IMR-90 (cell line): ENCODE measurements around the gene POU2AF1.

Experiments
- CEBPB ChIP-seq: IDR thresholded peaks from 2 replicates; pipeline ENCODE4 v1.6.1; 2012; ENCODE audit warnings: low read depth, low read length, improper control_type of control experiment
- CTCF ChIP-seq: conservative IDR thresholded peaks from 2 replicates; pipeline ENCODE4 v1.5.1; 2012; ENCODE audit warnings: mild to moderate bottlenecking, low read depth, low read length, improper control_type of control experiment
- MAFK ChIP-seq: IDR thresholded peaks from 2 replicates; pipeline ENCODE4 v1.6.1; 2012; ENCODE audit warnings: low read depth, low read length, improper control_type of control experiment
- RFX5 ChIP-seq: IDR thresholded peaks from 2 replicates; pipeline ENCODE4 v1.8.0; 2012; ENCODE audit warnings: low read depth, mild to moderate bottlenecking, low read length, moderate library complexity

GRCh38 chr11:111309215-111309915 lies 69.7 kb downstream of the POU2AF1 start:
- no peak for TF ChIP-seq MAFK
- TF ChIP-seq CTCF: no peak
- no peak for TF ChIP-seq CEBPB
- TF ChIP-seq RFX5: no peak
